ENCODE measurements around the gene GNG11. TPM values are rescaled to one million over a fixed set of nuclear protein-coding genes. Genes with fewer than 3 reads are reported as not detected.

Gene GNG11
- total and polyA plus RNA-seq, 10 of the 15 experiments (the other 5 are each of a cell fraction or from before 2014, with no cell fraction given) = 0.15 to 2.4 (median 0.84) TPM

GRCh38 chr7:93882468-93882867 lies 39.1 kb upstream of the GNG11 start:
- FAIRE-seq (no peak), DNase-seq (ENCODE audit: low read depth, low spot score) (no peak), ATAC-seq (no peak)
- Histone ChIP-seq H4K20me1 (ENCODE audit: control insufficient read depth, insufficient read depth) (no peaks in the 10 kb centered on the region), H3K9me3 (replicated peaks; ENCODE audit: control insufficient read depth, insufficient read depth, low read length) (no peaks in the 10 kb centered on the region), H3K79me2 (ENCODE audit: control insufficient read depth, insufficient read depth, low read length) (no peaks in the 10 kb centered on the region), H2AFZ (ENCODE audit: control insufficient read depth, low read depth, low read length) (no peak overlapping the region), H3K4me3 (no peak overlapping the region), H3K27ac (ENCODE audit: control insufficient read depth, insufficient read depth) (no peak overlapping the region), H3K9ac (ENCODE audit: control insufficient read depth, insufficient read depth, low read length) (no peak overlapping the region), H3K36me3 (ENCODE audit: control insufficient read depth in 2 of 2, insufficient read depth in 2 of 2, low read length in 1 of 2) (no peaks in the 10 kb centered on the region), H3K27me3 (replicated peaks in 1 of 2; ENCODE audit: control insufficient read depth in 2 of 2, insufficient read depth in 2 of 2, low read length in 1 of 2) (no peaks in the 10 kb centered on the region), H3K4me1 (ENCODE audit: control insufficient read depth, insufficient read depth, low read length) (no peaks in the 10 kb centered on the region), H3K4me2 (ENCODE audit: control insufficient read depth, insufficient read depth) (no peak overlapping the region)
- ChIA-PET RAD21 (ENCODE audit: unreplicated experiment) (interaction anchor here (1.7 to 2.7 kb wide), 2 partner anchors 205 to 512 kb away, joined by 4 to 8 read pairs; partner anchors contain the start of gene COL1A2), CTCF (interaction anchor here (0.9 to 1.6 kb wide), 5 partner anchors 16 to 555 kb away, joined by 3 to 7 read pairs (median 4); no protein-coding TSS in a partner anchor), POLR2A (no interaction called here), SMC1A (ENCODE audit: uncharacterized antibody, unreplicated experiment) (interaction anchor here (0.8 to 2.7 kb wide), 2 partner anchors 14 to 205 kb away, joined by 3 to 7 read pairs; no protein-coding TSS in a partner anchor)
- in situ Hi-C loops (cut with MboI) (no loop called here), intact Hi-C loops (cut with micrococcal nuclease; ENCODE audit: unreplicated experiment) (loop anchor here (5.0 kb wide), 1 partner anchor 510 kb away; the partner anchor contains the start of gene COL1A2)
- TF ChIP-seq HCFC1 (IDR thresholded peaks at IDR 0.05; ENCODE audit: low read length) (no peak), BHLHE40 (IDR thresholded peaks at IDR 0.05; ENCODE audit: borderline replicate concordance in 1 of 2, low read depth in 2 of 2, low read length in 1 of 2) (no peak), BCL11A (IDR thresholded peaks at IDR 0.05; ENCODE audit: low read depth, low read length) (no peak), RELA (IDR thresholded peaks at IDR 0.05; ENCODE audit: borderline replicate concordance, partially characterized antibody) (no peak), PAX5 (IDR thresholded peaks at IDR 0.05; ENCODE audit: borderline replicate concordance, low read depth, low read length) (no peak), ETV6 (conservative IDR thresholded peaks at IDR 0.05 in 1 of 2, IDR thresholded peaks at IDR 0.05 in 1 of 2; ENCODE audit: borderline replicate concordance in 1 of 2, low read depth in 1 of 2) (no peak), RBBP5 (conservative IDR thresholded peaks at IDR 0.05) (no peak), JUNB (IDR thresholded peaks at IDR 0.05) (no peak), RAD21 (IDR thresholded peaks at IDR 0.05; ENCODE audit: insufficient read depth, low read depth, low read length) (no peak), MYC (IDR thresholded peaks at IDR 0.05; ENCODE audit: insufficient read depth, insufficient read length, insufficient replicate concordance, low read length, severe bottlenecking) (no peak), BACH1 (IDR thresholded peaks at IDR 0.05; ENCODE audit: borderline replicate concordance) (no peak)
- TF ChIP-seq, protein P1, sequence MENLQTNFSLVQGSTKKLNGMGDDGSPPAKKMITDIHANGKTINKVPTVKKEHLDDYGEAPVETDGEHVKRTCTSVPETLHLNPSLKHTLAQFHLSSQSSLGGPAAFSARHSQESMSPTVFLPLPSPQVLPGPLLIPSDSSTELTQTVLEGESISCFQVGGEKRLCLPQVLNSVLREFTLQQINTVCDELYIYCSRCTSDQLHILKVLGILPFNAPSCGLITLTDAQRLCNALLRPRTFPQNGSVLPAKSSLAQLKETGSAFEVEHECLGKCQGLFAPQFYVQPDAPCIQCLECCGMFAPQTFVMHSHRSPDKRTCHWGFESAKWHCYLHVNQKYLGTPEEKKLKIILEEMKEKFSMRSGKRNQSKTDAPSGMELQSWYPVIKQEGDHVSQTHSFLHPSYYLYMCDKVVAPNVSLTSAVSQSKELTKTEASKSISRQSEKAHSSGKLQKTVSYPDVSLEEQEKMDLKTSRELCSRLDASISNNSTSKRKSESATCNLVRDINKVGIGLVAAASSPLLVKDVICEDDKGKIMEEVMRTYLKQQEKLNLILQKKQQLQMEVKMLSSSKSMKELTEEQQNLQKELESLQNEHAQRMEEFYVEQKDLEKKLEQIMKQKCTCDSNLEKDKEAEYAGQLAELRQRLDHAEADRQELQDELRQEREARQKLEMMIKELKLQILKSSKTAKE (IDR thresholded peaks at IDR 0.05; ENCODE audit: low read depth, poor library complexity, severe bottlenecking) = no peak
- no TSS peak for BruUV-seq (replicated peaks)

All from GM12878 (cell line).